ELR (cell line): ENCODE results near the gene CLEC11A.

ENCODE experiments used
- DNase-seq: peaks from one replicate; pipeline ENCODE4 v3.0.0-alpha.2; 2015; ENCODE audit warnings: low read depth

CLEC11A gene

DNA sequence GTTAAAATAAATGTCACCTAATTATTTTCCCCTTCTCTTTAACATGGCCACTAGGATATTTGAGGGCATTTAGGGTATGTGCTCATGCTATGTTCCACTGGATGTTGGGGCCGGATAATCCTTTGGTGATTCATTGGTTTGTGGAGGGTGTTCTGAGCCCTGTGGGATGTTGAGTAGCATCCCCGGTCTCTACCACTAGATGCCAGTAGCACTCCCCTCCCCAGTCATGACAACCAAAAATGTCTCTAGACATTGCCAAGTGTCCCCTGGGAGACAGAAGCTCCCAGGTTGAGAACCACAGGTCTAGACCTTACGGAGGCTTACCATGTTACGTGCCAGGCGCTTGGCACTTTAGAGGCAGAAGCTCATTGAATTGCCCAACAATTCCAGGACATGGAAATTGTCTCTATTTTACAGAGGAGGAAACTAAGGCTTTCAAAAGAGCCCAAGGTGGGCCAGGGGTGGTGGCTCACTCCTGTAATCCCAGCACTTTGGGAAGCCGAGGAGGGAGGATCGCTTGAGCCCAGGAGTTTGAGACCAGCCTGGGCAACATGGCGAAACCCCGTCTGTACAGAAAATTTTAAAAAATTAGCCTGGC lies 17.6 kb upstream of the CLEC11A start:
- DNase-seq: peak; percentile 88

DNA sequence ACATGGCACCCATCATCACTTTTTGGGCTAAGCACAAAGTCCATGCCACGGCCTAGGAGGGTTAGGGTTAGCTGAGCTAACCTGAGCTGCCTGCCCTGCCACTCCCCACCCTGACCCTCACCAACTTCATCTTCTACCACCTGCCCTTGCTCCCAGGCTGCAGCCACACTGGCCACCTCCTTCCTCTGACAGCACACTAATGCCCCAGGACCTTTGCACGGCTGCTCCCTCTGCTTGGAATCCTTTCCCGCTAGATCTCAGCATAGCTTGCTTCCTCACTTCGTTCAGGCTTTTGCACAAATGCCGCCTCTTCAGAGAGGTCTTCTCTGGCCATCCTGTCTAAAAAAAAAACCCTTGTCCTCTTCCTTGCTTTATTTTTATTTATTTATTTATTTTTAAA lies 16.8 kb upstream of the CLEC11A start:
- DNase-seq: no peak

DNA sequence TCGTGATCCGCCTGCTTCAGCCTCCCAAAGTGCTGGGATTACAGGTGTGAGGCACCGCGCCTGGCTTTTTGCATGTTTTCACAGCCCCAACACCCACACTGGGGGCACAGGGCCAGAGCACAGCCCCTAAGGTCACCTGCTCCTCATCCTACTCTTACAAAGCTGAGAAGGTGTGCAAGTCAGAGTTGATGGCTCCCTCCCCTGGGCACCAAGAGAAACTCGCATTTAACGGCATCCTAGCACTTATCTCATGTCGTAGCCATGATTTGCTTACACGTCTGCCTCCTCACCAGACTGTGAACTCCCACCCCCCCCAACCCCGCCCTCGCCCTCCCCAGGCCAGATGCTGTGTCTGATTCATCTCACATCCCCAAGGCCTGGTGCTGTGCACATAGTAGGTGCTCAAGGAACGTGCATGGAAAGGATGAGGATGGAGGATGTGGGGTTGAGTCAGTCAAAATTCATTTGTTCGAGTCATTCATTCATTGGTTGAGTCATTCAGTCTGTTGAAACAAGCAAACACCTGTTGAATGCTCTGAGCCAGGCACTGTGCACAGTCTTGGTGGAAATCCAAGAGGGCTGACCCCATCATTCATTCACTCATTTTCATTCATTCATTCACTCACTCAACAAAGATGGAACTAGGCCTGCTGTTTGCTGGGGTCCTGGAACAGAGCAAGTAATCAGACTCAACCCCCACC lies 14.8 kb upstream of the CLEC11A start:
- DNase-seq: peak; percentile 33

DNA sequence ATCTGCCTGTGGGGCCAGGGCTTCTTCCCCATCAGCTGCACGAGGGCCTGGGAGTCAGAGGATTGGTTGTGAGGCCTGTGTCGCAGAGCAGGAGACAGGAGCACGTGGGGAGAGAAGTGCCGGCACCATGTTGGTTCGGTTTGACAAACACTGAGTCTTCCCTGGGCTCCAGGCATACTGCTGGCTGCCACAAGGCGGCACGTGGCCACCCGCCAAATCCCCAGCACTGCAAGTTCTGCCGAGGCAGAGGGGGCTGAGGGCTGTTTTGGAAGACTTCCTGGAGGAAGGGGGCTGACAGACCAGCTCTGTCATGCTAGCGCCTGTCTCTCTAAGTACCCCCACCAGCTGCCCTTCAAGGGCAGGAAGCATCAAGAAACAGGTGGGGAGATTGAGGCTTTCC lies 13.1 kb upstream of the CLEC11A start:
- no peak for DNase-seq

DNA sequence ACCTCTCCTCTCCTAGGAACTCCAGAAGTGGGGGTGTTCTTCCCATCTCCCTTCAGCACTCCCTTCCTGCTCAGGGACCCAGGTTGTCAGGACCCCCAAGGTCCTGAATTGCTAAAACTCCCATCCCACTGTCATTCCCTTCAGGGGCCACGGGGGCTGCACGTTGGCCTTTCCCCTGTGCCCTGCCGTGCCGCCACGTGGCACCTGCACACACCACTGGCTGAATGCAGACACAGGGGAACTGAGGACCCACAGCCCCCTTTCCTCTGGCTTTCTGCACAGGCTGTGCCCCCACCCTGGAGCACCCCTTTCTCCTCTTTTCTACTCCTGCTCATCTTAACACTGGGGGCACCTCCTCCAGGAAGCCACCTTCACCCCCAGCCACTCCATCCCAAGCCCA lies 12.6 kb upstream of the CLEC11A start:
- DNase-seq: no peak

DNA sequence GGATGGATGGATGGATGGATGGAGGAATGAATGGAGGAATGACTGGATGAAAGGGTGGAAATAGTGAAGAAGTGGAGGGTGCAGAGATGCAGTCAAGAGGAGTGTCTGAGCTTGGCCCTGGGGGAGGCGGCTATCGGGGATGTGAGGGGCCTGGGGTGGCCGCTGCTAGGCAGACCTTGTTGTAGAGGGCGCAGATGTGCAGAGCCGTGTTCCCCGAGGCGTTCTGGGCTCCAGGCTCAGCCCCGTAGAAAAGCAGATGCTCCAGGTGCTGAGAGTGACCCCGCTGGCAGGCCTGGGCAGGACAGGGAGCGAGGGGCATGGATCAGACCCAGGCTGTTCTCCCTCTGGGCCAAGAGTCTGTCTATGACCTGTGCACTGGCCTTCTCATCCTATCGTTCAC lies 12.0 kb upstream of the CLEC11A start:
- DNase-seq: no peak

DNA sequence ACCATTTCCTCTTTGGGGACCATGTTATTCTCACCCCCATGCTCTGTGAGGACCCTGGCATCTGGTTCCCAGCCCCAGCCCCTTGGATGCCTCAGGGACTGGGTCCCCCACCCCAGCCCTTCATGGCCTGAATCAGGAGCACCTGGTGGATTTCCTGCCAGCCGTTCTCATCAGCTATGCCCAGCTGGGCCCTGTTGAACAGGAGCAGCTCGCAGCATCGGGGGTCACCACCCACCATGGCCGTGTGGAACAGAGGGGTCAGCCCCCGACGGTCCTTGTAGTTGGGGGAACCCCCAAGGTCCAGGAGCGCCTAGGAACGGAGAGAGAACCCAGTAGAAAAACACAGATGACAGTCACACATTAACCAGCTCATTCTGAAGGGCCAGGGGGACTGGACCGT lies 11.4 kb upstream of the CLEC11A start:
- no peak for DNase-seq

DNA sequence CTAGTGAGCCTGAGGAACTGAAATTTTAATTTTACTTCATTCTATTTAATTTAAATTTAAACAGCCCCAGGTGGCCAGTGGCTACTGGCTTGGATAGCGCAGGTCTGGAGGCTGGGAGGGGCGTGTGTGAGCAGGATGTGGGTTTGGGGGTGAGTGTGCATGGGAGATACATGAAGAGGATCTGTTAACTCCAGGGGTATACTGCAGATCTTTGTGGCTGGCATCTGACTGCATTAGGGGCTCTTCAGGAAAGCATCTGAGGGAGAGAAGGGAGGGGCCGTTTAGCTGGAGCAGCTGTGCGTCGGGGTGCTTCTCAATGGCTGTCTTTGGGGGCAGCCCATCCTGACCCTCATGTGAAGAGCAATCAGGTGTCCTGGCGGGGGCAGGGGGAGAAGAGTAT lies 10.3 kb upstream of the CLEC11A start:
- no peak for DNase-seq

DNA sequence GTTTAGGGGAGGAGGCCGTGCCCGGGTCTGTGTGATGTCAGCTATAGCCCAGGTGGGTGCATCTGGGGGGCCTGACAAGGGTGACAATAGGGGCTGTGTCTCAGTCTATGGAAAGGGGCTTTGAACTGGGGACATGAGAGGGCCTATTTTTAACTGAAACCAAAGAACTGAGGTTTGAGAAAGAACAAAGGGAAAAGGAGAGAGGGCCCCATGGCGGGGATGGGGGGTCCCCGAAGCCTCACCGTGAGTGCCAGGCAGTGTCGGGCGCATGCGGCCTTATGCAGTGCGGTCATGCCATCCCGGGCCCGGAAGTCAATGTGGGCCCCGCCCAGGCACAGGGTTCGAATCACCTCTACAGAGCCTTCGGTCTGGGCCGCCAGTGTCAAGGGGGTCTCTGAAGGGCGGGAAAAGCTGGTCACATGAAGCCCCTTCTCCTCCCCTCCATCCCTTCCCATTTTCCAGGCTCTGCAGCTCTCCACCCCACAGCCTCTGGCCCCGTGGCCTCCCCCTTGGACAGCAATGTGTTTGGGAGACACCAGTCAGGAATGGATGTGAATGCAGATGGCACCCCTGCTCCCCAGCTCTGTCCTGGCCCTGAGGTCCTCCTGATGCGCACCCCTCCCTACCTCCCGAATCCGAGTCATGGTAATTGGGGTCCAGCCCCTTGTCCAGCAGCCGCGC lies 9.5 kb upstream of the CLEC11A start:
- no peak for DNase-seq

DNA sequence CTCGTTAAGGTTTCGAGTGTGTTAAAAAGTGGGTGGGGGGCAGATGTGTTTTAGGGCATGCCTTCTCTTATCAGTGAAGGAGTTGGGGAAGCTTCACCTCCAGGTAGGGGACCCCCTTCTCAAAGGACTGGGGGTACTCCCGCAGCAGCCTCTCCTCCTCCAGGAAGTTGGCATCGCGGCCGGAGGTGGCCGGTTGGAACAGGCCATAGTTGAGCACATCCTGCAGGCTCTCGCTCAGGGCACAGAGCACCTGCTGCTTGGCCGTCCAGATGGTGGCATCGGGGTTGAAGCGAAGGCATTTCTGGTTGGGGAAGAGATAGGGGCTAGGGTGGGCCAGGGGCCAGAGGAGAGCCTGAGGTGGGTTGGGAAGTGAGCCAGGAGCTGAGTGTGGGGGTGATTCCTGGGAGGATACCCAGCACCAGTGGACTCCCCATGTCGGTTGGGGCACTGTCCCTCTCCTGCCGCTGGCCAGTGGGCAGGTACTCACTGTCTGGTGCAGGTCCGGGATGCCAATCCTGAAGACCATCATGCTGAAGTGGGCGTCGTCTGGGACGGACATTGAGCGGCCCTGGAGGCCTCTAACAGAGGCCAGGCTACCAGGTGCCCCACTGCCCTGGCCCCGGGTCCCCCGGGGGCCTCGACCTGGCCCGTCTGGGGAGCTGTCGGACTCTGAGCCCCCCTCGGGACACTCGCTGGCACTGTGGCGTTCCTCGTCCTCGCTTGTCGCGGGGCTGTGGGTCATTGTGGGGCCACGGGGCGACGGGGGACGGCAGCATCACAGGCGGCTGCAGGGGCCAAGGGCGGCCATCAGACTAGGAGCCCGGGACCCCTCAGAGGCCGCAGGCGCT lies 6.8 kb upstream of the CLEC11A start:
- no peak for DNase-seq

DNA sequence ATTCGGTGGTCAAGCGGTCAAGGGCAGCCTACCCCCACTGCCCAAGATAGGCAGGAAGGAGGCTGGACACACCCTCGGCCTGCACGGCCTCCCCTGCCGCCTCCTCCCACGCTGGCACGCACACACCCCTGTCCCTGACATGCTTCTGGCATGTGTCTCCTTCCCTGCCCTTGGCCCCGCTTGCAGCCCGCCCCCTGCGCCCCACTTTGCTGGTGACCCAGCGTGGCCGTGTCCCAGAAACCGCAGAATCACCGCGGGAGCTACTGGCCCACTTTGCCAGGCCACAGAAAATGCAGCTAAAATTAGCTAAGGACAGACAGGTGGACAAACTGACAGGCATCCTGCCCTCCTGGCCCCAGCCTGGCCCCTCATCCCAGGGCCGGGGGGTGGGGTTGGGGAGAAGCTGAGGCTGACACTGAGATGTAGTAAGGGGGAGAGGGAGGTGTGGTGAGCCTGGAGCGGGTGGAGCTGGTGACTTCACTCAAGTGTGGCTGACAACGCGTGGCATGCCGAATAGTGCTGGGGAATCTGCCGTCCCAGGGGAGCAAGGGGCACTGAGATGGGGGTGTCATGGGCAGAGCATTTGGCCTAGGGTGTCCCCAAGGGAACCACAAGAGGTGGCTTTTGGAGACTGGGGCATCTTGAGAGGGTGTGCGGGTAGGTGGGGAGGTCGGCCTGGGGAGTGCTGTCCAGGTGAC lies 6.0 kb upstream of the CLEC11A start:
- DNase-seq: no peak

DNA sequence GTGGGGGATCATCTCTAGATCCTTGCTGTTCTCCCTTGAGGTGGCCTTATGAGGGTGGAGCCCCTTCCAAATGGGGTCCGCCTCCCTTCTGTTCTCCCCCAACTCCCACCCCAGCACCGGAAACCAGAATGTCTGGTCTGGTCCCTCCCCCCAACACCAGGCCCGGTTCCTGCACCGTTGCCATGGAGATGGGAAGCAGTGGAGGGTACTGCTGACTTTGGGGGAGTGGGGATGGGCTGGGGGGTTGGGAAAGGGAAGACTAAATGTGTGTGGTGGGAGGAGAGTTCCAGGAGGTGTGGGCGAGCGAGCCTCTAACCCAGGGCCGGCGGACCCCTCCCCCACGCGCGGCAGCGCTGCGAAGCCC lies 5.3 kb upstream of the CLEC11A start:
- no peak for DNase-seq

DNA sequence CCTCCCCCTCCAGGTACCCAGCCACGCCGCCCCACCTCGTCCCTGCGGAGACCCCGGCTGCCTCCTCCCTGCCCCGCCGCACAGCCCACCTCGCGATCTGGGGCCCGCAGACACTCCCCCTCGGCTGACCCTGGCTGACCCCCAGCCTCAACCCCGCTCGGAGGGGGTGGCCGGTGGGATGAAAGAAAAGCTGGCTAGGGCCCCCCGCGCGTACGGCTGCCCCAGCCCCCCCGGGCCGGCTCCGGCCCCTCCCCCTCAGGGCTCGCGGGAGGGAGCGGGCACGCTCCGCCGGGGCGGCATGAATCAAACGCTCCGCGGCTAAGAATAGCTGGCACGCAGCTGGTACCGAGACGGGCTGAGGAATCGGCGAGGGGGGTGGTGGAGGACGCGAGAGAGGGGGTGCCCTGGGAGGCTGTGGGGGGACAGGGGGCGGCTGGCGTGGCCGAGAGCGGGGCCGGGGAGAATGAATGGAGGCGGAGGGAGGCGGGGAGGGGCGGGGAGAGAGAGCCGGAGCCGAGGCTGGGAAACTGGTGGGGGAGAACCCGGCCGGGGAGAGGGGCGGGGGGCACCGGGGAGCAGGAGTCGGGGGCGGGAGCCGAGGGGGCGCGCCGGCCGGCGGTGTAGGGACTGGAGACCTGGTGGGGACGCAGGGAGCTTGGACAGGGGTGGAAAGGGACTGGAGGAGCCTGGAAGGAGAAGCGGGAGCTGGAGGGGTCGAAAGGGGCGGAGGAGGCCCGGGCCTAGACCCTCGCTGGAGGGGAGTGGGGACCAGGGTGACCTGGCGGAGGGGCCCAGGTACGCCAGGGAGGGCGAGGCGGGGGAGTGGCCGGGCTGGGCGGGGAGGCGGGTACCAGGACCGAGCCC lies 4.7 kb upstream of the CLEC11A start:
- peak; percentile 34 for DNase-seq

DNA sequence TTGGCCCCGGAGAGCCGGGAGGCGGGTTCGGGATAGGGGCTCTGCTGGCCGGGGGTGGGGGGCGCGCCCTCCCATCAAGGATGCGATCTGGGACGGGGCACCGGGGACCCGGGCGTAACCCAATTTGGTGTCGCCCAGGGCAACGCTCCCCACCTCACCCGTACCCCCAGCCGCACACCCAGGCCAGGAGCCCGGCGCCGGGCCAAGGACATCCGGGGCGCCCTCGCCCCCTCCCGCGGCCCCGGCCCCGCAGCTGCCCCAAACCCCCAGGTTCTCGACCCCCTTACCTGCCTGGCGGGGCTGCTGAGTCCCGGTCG lies 4.1 kb upstream of the CLEC11A start:
- no peak for DNase-seq

DNA sequence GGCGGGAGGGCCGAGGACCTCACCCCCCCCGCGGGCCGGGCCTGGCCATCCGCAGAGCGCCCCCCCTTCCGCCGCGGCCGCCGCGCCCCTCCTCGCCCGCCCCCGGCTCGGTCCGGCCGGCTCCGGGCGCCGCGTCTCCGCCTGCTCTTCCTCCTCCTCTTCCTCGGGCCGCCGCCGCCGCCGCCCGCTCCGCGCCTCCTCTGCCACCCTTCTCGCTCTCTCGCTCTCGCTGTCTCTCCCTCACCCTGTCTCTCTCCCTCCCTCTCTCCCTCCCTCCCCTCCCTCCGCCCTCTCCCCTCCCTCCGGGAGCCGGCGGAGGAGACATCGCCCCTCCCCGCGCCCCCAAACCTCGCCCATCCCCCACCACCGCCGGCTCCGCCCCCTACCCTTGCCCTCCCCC lies 3.6 kb upstream of the CLEC11A start, which contains the start of gene SHANK1:
TSS of gene SHANK1 (minus strand) at position 237 of the 400 bp plus-strand sequence. CDS start 2,883 bp downstream, outside the sequence.
- peak; percentile 20 for DNase-seq

DNA sequence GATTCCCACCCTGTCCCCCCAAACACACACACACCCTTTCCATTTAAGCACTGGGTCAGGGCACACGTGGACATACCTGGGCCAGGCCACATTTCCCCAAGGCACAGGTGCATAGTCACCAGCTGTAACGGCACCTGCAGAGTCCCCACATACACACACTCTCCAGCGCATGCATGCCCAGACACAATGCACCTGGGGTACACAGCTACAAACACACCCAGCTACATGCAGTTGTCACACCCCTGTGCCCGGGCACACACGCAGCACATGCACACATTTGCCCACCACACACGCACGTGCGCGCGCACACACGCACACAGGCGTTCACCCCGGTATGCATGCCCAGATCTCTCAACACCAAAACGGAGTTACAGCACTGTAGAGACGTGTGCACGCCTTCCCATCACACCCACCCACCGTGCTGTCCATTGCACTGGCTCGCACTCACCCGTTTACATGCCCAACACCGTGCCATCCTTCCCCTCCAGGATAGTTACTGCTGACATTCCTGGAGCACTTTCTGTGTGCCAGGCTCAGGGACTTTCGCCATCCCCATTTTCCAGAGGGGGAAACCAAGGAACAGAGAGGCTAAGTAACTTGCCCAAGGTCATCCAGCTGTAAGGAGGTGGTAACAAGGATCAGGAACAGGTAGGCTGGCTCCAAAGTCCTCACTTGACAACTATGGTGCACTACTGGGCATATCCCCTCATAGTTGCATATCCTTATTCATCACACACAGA lies 2.8 kb upstream of the CLEC11A start:
- DNase-seq: no peak

DNA sequence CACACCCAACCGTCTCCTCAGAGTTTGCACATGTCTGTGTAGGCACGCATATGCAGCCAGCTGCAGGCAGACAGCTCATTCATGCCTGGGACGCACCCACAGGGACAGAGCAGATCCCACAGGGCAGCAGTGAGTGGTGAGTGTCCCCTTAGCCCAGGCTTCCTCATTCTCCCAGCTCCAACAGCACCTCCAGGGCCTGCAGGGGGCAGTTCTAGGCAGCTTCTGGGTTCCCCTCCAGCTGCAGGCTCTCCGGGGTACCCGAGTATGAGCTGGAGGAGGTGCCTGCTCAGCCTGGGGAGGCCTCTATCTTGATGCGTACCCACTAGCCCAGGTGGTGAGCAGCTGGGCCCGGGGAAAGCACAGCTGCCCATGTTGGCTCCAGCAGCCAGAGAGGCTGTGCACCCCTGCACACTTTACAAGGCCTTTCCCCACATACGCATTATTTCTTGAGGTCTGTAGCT lies 2.2 kb upstream of the CLEC11A start:
- peak; percentile 82 for DNase-seq

DNA sequence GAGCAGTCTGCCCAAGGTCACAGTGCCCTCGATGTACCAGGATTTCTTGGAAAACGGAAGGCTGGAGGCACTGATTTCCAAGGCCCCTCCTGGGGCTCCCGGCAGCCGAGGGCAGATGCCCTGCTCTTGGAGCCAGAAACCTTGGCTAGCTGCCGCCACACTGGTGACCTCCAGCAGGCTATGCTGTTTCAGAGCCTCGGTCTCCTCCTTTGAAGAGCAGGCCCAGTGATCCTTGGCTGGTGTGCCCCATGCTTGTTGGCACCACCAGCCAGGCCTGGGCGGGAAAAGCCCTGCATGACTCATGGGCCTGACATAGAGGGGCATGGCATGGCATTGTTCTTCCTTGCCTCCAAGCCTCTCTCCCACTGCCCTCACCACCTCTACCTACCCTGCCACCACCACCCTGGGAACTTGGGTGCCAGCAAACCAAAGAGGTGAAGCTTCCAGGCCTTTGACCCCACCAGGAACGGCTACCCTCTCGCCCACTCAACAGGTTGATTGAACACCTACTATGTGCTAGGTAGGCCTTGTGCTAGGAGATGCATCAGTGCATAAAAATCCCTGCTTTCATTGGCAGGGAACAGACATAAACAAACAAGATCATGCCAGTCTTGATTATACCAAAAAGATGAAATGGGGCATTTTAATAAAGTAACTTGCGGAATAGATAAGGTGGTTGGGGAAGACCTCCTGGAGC lies 1.6 kb upstream of the CLEC11A start:
- no peak for DNase-seq

DNA sequence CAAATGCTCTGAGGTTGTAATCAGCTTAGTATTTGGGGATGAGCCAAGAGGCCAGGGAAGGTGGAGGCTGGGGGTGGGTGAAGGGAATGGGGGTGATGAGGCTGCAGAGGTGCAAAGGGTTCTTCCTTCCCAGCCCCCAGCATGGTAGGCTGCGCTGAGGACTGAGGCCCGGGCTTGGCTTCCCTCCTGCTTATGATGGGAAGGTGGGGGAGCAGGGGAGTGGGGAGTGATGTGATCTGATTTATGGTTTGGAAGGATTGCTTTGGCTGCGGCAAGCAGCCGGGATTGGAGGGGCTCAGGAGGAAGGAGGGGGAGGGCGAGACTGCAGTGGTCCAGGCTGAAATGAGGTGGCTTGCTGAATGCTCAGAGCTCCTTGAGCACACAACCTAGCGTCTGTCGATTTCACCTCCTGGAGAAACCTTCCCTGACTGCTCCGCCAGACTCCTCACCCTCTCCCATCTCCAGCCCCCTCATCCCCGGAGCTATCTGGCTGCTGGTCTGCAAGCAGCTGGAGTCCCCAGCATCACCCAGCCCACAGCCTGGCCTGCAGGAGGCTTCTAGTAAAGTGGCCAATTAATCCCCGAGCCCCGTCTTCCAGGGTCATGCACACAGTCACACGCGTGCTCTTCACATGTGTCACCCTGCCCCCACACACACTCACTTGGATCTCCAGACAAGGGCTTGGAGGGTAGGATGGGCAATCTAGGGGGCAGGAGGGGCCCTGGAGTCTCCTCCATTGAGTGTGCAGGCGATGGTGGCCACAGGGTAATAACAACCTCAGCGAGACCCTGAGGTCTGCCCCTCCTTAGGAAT lies 757 bp upstream of the CLEC11A start:
- DNase-seq: peak; percentile 57
